ENCODE results near the gene TSFM.
"Not testable (repeated sequence)": the region's sequence is repeated elsewhere in the genome, so short reads cannot be mapped to it uniquely, and the experiment has no call there.

TSFM gene

DNA sequence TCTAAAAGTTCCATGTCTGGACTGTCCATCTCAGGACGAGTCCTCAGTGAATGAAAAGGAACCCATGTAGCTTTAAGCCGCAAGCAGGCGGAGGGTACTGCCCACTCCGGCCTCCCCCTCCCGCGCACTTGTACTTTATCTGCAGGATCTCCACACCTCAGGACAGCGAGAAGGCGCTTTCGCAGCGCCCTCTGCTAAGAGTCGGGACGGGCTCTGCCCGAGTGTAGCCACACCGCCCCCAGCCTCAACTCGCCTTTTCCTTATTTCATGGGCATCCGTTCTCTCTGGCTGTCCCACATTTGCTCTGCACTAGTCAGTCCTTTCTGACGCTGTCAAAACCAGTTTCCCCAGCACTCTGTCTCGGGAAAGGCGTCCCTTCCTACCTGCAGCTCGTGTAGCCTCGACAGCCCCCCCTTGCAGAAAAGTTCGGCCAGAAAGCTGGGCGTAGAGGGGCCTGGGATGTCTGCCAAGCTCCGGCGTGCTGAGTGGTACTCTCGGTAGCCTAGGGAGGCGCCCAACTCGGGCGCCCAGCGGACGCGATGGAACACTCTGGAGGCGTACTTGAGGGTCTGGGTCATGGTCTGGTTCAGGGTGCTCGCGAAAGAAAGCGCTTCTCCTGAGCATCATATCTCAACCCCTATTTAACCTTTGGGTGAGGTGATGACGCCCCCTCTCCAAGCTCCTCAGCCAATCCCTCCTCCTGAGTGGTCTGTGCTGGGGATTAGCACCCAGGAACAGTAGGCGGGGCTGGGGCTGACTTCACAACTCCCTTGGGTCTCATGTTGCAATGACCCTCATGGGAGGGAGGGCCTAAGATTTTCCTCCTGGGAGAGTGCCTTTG is 15.9 kb upstream of the TSFM start, which contains the start of gene CYP27B1:
CYP27B1 (minus strand) TSS at position 615 of the 841 bp plus-strand sequence; CDS start at position 578, 37 bp downstream.
- Histone ChIP-seq H3K4me1 (ENCODE audit: insufficient read depth, low read length) (peaks cover 29% of the 10 kb centered on the region), H3K36me3 (ENCODE audit: insufficient read depth, low read length) (peaks cover 5% of the 10 kb centered on the region), H3K4me3 (ENCODE audit: low read depth in 1 of 2, low read length in 2 of 2) (peak within 1 kb of the TSS; percentile 15 to 43), H3K27me3 (ENCODE audit: control insufficient read depth in 1 of 2, insufficient read depth in 2 of 2, low read length in 2 of 2) (peaks cover 40% of the 10 kb centered on the region in 2 donors), H3K9ac (ENCODE audit: low read length) (no peak within 1 kb of the TSS), H3K27ac (ENCODE audit: low read depth, low read length) (no peak within 1 kb of the TSS), H3K9me3 (ENCODE audit: low read length) (no peaks in the 10 kb centered on the region)

DNA sequence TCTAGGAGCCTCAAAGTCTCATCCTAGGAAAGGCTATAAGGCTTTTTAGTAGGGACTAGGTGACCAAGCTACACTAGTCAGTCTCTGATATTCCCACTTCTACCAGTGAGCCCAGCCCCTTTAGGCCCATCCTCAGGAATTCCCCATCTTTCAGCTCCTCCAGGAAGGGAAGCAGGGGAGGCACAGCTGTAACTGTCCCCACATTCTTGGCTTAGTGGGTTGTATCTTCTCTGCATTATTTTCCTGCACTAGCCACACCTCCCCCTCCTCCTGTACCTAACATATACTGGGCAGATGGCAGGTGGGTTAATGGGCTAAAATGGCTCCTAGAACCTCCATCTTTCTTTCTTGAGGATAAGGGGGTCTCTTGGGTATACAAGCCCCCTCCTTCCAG is 15.3 kb upstream of the TSFM start:
- Histone ChIP-seq H3K9ac (ENCODE audit: low read length) (no peak overlapping the region), H3K27me3 (ENCODE audit: control insufficient read depth in 1 of 2, insufficient read depth in 2 of 2, low read length in 2 of 2) (peaks cover 38 to 39% of the 10 kb centered on the region in 2 donors), H3K4me3 (ENCODE audit: low read depth in 1 of 2, low read length in 2 of 2) (no peak overlapping the region), H3K4me1 (ENCODE audit: insufficient read depth, low read length) (peaks cover 29% of the 10 kb centered on the region), H3K9me3 (ENCODE audit: low read length) (no peaks in the 10 kb centered on the region), H3K27ac (ENCODE audit: low read depth, low read length) (no peak overlapping the region), H3K36me3 (ENCODE audit: insufficient read depth, low read length) (peaks cover 5% of the 10 kb centered on the region)

DNA sequence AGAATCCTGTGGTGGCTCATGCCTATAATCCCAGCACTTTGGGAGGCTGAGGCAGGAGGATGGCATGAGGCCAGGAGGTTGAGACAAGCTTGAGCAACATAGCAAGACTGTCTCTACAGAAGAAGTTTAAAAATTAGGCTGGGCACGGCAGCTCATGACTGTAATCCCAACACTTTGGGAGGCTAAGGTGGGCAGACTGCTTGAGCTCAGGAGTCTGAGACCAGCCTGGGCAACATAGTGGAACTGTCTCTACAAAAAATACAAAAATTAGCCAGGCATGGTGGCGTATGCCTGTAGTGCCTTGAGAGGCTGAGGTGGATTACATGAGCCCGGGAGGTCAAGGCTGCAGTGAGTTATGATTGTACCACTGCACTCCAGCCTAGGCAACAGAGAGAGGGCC is 14.7 kb upstream of the TSFM start:
- Histone ChIP-seq H3K9ac (ENCODE audit: low read length) (no peak overlapping the region), H3K4me3 (ENCODE audit: low read depth in 1 of 2, low read length in 2 of 2) (no peak overlapping the region), H3K27me3 (ENCODE audit: control insufficient read depth in 1 of 2, insufficient read depth in 2 of 2, low read length in 2 of 2) (peaks cover 33 to 34% of the 10 kb centered on the region in 2 donors), H3K4me1 (ENCODE audit: insufficient read depth, low read length) (peaks cover 29% of the 10 kb centered on the region), H3K9me3 (ENCODE audit: low read length) (no peaks in the 10 kb centered on the region), H3K27ac (ENCODE audit: low read depth, low read length) (no peak overlapping the region), H3K36me3 (ENCODE audit: insufficient read depth, low read length) (peaks cover 5% of the 10 kb centered on the region)

DNA sequence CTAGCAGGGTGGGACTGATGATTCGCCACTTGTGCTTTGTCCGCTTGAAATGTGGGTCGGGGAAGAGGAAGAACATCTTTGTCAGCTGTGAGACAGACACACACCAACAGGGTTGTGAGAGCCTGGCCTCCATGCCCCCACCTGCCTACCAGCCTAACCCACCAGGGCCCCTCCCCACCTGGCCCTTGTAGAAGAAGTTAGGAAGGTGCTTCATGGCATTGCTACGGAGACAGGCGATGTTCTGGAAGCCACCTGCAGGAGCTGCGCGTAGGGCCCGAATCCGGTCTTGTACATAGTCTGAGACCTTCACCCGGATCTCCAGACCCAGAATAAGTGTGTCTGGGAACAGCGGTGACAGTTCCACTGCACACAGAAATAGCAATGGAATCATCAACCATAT is 13.0 kb upstream of the TSFM start:
- peaks cover 31% of the 10 kb centered on the region for H3K4me1 ChIP-seq (ENCODE audit: insufficient read depth, low read length)
- no peak overlapping the region for H3K27ac ChIP-seq (ENCODE audit: low read depth, low read length)
- peaks cover 5% of the 10 kb centered on the region for H3K36me3 ChIP-seq (ENCODE audit: insufficient read depth, low read length)

DNA sequence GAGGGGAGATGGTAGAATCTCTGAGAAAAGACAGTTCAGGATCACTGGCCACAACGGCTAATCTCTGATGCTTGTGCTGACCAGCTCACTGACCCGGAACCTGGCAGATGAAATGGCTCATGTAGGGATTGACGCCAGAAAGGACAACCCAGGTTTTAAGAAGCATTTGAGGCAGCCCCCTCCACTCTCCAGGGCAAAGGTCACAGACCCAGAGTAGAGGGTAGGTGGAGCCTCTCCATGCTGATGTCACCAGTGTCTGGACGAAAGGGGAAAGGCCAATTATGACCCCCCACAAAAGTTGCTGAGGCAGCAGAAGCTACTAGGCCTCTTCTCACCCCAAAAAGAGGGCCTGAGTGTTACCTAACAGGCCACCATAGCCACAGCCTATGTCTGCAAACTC is 11.9 kb upstream of the TSFM start:
- no peak overlapping the region for H3K27ac ChIP-seq (ENCODE audit: low read depth, low read length)
- no peak overlapping the region for H3K4me3 ChIP-seq (ENCODE audit: low read depth in 1 of 2, low read length in 2 of 2)
- H3K36me3 ChIP-seq (ENCODE audit: insufficient read depth, low read length): peaks cover 5% of the 10 kb centered on the region
- peaks cover 4 to 6% of the 10 kb centered on the region in 2 donors for H3K27me3 ChIP-seq (ENCODE audit: control insufficient read depth in 1 of 2, insufficient read depth in 2 of 2, low read length in 2 of 2)
- no peaks in the 10 kb centered on the region for H3K9me3 ChIP-seq (ENCODE audit: low read length)
- H3K9ac ChIP-seq (ENCODE audit: low read length): no peak overlapping the region
- peaks cover 19% of the 10 kb centered on the region for H3K4me1 ChIP-seq (ENCODE audit: insufficient read depth, low read length)

More for the DNA sequence above, 13.0 kb upstream of the TSFM start:
- H3K9ac ChIP-seq (ENCODE audit: low read length): no peak overlapping the region
- H3K9me3 ChIP-seq (ENCODE audit: low read length): no peaks in the 10 kb centered on the region
- H3K4me3 ChIP-seq (ENCODE audit: low read depth in 1 of 2, low read length in 2 of 2): no peak overlapping the region
- H3K27me3 ChIP-seq (ENCODE audit: control insufficient read depth in 1 of 2, insufficient read depth in 2 of 2, low read length in 2 of 2): peaks cover 16 to 17% of the 10 kb centered on the region in 2 donors

DNA sequence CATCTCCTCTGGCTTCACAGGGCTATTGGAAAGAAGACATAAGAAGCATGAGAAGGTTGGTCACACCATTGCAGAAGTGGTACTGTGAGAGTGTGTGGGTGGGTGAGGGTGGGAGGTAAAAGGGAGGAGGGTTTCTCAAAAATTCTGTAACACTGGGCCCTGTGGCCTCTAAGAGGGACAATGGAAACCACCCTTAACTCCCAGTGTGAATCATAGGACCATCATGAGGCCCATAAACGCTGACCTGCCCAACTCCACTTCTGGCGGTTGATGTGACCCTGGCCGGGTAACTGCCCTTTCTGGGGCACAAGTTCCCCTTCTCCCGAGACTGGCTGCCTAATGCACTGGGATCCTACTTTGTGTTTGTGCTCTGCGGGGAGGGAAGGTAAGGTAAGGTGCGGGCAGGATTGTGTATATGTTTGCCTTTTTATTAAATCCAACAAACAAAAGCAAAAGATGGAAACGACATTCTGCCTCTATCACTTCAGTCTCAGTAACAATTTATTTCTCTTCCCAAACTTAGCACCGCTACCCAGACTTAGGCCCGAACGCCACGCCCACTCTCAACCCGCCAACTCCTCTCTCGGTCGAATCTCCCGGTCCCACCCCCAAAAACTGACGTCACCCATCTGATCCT is 11.2 kb upstream of the TSFM start:
- Histone ChIP-seq H3K27ac (ENCODE audit: low read depth, low read length) (peak overlapping the region; percentile 95), H3K9ac (ENCODE audit: low read length) (peak overlapping the region; percentile 8), H3K36me3 (ENCODE audit: insufficient read depth, low read length) (peaks cover 9% of the 10 kb centered on the region), H3K9me3 (ENCODE audit: low read length) (no peaks in the 10 kb centered on the region), H3K4me3 (ENCODE audit: low read depth in 1 of 2, low read length in 2 of 2) (peak overlapping the region; percentile 72 to 82), H3K4me1 (ENCODE audit: insufficient read depth, low read length) (peaks cover 13% of the 10 kb centered on the region), H3K27me3 (ENCODE audit: control insufficient read depth in 1 of 2, insufficient read depth in 2 of 2, low read length in 2 of 2) (peaks cover 0 to under 1% of the 10 kb centered on the region in 2 donors)

DNA sequence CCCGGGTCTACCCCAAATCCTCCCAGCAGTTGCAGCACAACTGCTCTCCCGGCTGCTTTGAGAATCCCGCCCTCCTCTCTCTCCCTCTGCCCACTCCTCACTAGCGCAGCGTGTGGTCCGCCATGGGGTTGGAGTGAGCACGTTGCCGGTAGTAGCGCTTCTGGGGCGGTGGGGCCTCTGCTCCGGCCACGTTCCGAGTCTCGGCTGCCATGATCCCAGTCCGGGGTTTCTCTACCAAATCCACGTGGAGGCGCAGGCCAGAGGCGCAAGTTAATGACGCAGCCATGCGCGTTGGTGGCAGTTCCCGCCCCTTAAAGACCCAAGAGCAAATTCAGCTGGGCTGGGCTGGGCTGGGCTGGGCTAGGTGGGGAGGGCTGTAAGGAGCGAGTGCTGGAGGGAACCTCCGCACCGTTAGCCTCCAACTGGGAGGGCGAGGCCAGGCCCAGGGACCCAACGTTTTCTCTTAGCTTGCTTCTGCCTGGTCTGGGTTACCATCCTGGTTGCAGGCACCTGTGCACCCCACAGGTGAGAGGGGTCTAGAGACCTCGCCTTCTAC is 10.6 kb upstream of the TSFM start, which contains the start of gene METTL1:
METTL1 (minus strand) TSS at position 233 of the 556 bp plus-strand sequence; CDS start at position 211, 22 bp downstream.
- peaks cover 7% of the 10 kb centered on the region for H3K4me1 ChIP-seq (ENCODE audit: insufficient read depth, low read length)

DNA sequence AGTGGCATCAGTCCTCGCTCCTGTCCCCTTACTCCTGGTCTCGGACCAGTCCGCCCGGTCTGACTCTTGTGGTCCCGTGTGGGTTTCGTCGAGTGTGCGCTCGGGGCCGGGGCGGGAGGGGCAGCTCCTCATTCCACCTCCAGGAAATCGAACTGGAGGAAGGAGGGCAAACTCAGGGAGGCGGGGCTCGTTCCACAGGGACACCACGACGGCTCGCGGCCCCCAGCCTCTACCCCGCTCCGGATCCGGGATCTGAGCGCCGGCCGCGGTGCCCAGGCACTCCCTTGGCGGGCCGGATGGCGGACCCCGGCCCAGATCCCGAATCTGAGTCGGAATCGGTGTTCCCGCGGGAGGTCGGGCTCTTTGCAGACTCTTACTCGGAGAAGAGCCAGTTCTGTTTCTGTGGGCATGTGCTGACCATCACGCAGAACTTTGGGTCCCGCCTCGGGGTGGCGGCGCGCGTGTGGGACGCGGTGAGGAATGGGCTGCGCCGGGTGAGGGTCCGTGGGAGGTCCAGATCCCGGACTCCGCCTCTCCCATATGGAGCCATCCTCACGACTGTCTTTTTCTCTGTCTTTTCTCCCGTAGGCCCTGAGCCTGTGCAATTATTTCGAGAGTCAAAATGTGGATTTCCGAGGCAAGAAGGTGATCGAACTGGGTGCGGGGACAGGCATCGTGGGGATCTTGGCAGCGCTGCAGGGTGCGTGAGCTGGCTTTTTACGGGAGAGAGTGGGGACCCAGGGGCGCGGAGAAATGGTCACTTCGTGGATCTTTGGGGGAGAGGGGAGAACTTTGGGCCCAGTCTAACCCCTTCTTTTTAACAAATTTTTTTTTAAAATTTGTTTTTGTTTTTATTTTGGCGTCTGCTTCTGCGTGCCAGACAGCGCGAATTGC is 9.9 kb upstream of the TSFM start, which contains the start of gene EEF1AKMT3:
EEF1AKMT3 (plus strand) TSS at position 186 of the 894 bp plus-strand sequence; CDS start at position 297, 111 bp downstream.
- H3K4me1 ChIP-seq (ENCODE audit: insufficient read depth, low read length): peaks cover 5% of the 10 kb centered on the region
- H3K27me3 ChIP-seq (ENCODE audit: control insufficient read depth in 1 of 2, insufficient read depth in 2 of 2, low read length in 2 of 2): no peaks in the 10 kb centered on the region
- H3K27ac ChIP-seq (ENCODE audit: low read depth, low read length): peak within 1 kb of the TSS; percentile 95
- H3K9ac ChIP-seq (ENCODE audit: low read length): peak within 1 kb of the TSS; percentile 55
- no peaks in the 10 kb centered on the region for H3K9me3 ChIP-seq (ENCODE audit: low read length)
- H3K36me3 ChIP-seq (ENCODE audit: insufficient read depth, low read length): peaks cover 9% of the 10 kb centered on the region
- H3K4me3 ChIP-seq (ENCODE audit: low read depth in 1 of 2, low read length in 2 of 2): peak within 1 kb of the TSS; percentile 72 to 82

More for the DNA sequence above, 10.6 kb upstream of the TSFM start, which contains the start of gene METTL1:
- Histone ChIP-seq H3K36me3 (ENCODE audit: insufficient read depth, low read length) (peaks cover 9% of the 10 kb centered on the region), H3K4me3 (ENCODE audit: low read depth in 1 of 2, low read length in 2 of 2) (peak within 1 kb of the TSS; percentile 72 to 82), H3K9ac (ENCODE audit: low read length) (peak within 1 kb of the TSS; percentile 55), H3K9me3 (ENCODE audit: low read length) (no peaks in the 10 kb centered on the region), H3K27ac (ENCODE audit: low read depth, low read length) (peak within 1 kb of the TSS; percentile 95), H3K27me3 (ENCODE audit: control insufficient read depth in 1 of 2, insufficient read depth in 2 of 2, low read length in 2 of 2) (no peaks in the 10 kb centered on the region)

DNA sequence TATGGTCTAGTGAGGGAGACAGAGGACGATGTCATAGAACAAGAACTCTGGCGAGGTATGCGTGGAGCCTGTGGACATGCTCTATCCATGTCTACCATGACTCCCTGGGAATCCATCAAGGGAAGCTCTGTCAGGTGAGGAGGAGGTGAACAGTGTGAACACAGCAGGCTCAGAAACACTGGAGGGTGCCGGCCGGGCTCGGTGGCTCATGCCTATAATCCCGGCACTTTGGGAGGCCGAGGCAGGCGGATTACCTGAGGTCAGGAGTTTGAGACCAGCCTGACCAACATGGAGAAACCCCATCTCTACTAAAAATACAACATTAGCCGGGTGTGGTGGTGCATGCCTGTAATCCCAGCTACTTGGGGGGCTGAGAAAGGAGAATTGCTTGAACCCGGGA is 8.0 kb upstream of the TSFM start:
- not testable (repeated sequence) for H3K36me3 ChIP-seq (ENCODE audit: insufficient read depth, low read length); H3K9ac ChIP-seq (ENCODE audit: low read length); H3K27me3 ChIP-seq (ENCODE audit: control insufficient read depth in 1 of 2, insufficient read depth in 2 of 2, low read length in 2 of 2); H3K4me3 ChIP-seq (ENCODE audit: low read depth in 1 of 2, low read length in 2 of 2); H3K27ac ChIP-seq (ENCODE audit: low read depth, low read length); H3K4me1 ChIP-seq (ENCODE audit: insufficient read depth, low read length); H3K9me3 ChIP-seq (ENCODE audit: low read length)

DNA sequence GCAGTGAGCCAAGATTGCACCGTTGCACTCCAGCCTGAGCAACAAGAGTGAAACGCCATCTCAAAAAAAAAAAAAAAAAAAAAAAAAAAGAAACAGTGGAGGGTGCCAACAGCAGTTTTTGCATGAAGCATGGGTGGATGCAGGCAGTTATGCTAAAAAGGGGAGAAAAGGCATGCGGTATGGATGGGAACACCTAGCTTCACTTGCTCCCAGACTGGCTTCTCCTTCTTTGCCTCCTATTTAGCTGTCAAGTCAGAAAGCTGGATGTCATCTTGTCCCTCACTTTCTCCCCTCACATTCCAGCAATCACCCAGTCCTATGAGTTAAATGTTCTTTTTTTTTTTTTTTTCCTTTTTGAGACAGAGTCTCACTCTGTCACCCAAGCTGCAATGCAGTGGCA is 7.5 kb upstream of the TSFM start:
- no peak overlapping the region for H3K4me3 ChIP-seq (ENCODE audit: low read depth in 1 of 2, low read length in 2 of 2)
- peaks cover 5% of the 10 kb centered on the region for H3K4me1 ChIP-seq (ENCODE audit: insufficient read depth, low read length)
- no peaks in the 10 kb centered on the region for H3K27me3 ChIP-seq (ENCODE audit: control insufficient read depth in 1 of 2, insufficient read depth in 2 of 2, low read length in 2 of 2)
- H3K9me3 ChIP-seq (ENCODE audit: low read length): no peaks in the 10 kb centered on the region
- no peak overlapping the region for H3K27ac ChIP-seq (ENCODE audit: low read depth, low read length)
- no peak overlapping the region for H3K9ac ChIP-seq (ENCODE audit: low read length)
- H3K36me3 ChIP-seq (ENCODE audit: insufficient read depth, low read length): peaks cover 4% of the 10 kb centered on the region
